ENCODE data around the gene KLHL42.

The KLHL42 gene

GRCh38 chr12:27852117-27852516, 72.1 kb downstream of the KLHL42 start:
- TF ChIP-seq EP300 (IDR thresholded peaks at IDR 0.05; ENCODE audit: borderline replicate concordance) (no peak), REST (IDR thresholded peaks at IDR 0.05; ENCODE audit: low read depth) (no peak), TAF1 (IDR thresholded peaks at IDR 0.05; ENCODE audit: low read depth) (no peak), USF1 (IDR thresholded peaks at IDR 0.05) (no peak), ZBTB7A (IDR thresholded peaks at IDR 0.05; ENCODE audit: low read depth) (no peak), RAD21 (IDR thresholded peaks at IDR 0.05; ENCODE audit: low read depth) (no peak), CREB1 (IDR thresholded peaks at IDR 0.05; ENCODE audit: low read depth) (no peak), TEAD4 (IDR thresholded peaks at IDR 0.05) (no peak), YY1 (IDR thresholded peaks at IDR 0.05; ENCODE audit: low read depth) (no peak), TCF12 (IDR thresholded peaks at IDR 0.05; ENCODE audit: low read depth) (no peak), NFIC (IDR thresholded peaks at IDR 0.05) (no peak), CEBPB (IDR thresholded peaks at IDR 0.05) (no peak), FOXM1 (IDR thresholded peaks at IDR 0.05; ENCODE audit: borderline replicate concordance, low read depth) (no peak), EGR1 (IDR thresholded peaks at IDR 0.05) (no peak)
- TF ChIP-seq, protein P1, sequence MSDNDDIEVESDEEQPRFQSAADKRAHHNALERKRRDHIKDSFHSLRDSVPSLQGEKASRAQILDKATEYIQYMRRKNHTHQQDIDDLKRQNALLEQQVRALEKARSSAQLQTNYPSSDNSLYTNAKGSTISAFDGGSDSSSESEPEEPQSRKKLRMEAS (IDR thresholded peaks at IDR 0.05), result no peak

Measured in Ishikawa (cell line).